Measurements from ENCODE around the gene PRH1. TPM values are rescaled to one million over a fixed set of nuclear protein-coding genes. Genes with fewer than 3 reads are reported as not detected.

The PRH1 gene
- total and polyA plus RNA-seq, 2 of the 13 experiments (the other 11 are each of a cell fraction or from before 2014, with no cell fraction given), result 5.3 to 18.8 TPM

- TF ChIP-seq RNF2 (conservative IDR thresholded peaks at IDR 0.05; ENCODE audit: low read depth) (0 out of 2 replicates have a peak, but pooled peaks have one; percentile 30), KLF11 (CRISPR knock-in tag; IDR thresholded peaks at IDR 0.05) (peak; percentile 83; the same call in 1 of the 2 replicates), PAXIP1 (CRISPR knock-in tag; conservative IDR thresholded peaks at IDR 0.05) (peak; percentile 100), ZNF749 (CRISPR knock-in tag; IDR thresholded peaks at IDR 0.05; ENCODE audit: borderline replicate concordance) (0 out of 2 replicates have a peak, but pooled peaks have one; percentile 47), TERF1 (CRISPR knock-in tag; IDR thresholded peaks at IDR 0.05) (no peak), ZNF609 (CRISPR knock-in tag; IDR thresholded peaks at IDR 0.05; ENCODE audit: borderline replicate concordance) (peak; percentile 99), SSRP1 (CRISPR knock-in tag; IDR thresholded peaks at IDR 0.05) (no peak), BATF2 (CRISPR knock-in tag; IDR thresholded peaks at IDR 0.05) (no peak), TP53 (CRISPR knock-in tag; conservative IDR thresholded peaks at IDR 0.05) (no peak), SCMH1 (CRISPR knock-in tag; IDR thresholded peaks at IDR 0.05; ENCODE audit: borderline replicate concordance) (no peak), GABPB1 (CRISPR knock-in tag; IDR thresholded peaks at IDR 0.05) (0 out of 2 replicates have a peak, but pooled peaks have one; percentile 39), ZNF781 (CRISPR knock-in tag; IDR thresholded peaks at IDR 0.05; ENCODE audit: borderline replicate concordance, not compliant biosample characterization) (peak; percentile 61), ZNF773 (CRISPR knock-in tag; IDR thresholded peaks at IDR 0.05; ENCODE audit: borderline replicate concordance) (no peak), ZBTB34 (CRISPR knock-in tag; IDR thresholded peaks at IDR 0.05) (0 out of 2 replicates have a peak, but pooled peaks have one; percentile 85), FOXP4 (CRISPR knock-in tag; IDR thresholded peaks at IDR 0.05) (peak; percentile 97)
These were observed 7.9 kb upstream of the PRH1 start (continued) for GRCh38 chr12:10891937-10892336.
